Measurements from ENCODE around the gene PRKCSH. TPM values are rescaled to one million over a fixed set of nuclear protein-coding genes. Genes with fewer than 3 reads are reported as not detected.
A peak's percentile ranks its signal among the peaks of the same experiment; 100 is the strongest.
"Not testable (repeated sequence)": the region's sequence is repeated elsewhere in the genome, so short reads cannot be mapped to it uniquely, and the experiment has no call there.

The PRKCSH gene
- polyA plus RNA-seq, 1 of the 3 experiments (the other 2 are of a cell fraction): 502 TPM

DNA sequence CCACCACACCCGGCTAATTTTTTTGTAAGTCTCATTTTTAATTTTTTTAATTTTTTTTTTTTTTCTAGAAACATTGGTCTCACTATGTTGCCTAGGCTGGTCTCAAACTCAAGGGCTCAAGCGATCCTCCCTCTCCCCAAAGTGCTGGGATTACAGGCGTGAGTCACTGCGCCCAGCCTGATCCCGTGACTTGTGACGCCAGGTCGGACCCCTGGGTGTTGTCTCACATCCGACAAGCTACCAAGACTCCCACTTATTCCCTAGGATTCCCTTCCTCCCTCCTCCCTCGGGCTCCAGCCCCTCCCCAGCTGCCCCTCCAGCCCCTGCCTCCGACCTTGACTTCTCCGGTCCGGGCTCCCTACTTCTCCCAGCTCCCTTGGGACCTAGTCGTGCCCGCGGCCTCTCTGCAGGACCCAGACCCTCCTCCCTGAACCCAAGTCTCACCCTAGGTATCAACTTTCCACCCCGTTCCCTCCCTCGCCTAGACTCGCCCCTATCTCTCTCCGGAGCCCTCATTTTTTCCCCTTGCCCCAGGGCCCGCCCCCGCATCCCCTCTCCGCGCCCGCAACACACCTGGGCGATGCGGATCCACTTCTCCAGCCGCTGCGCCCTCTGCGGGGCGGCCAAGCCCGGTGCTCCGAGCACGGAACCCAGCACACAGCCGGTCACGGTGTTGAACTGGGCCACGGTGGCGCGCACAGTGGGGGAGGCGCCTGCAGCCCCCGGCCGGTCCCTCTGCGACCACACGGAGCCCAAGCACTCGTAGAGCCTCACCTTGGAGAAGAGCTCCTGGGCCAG lies 29.4 kb upstream of the PRKCSH start:
- peaks cover under 1% of the 10 kb centered on the region for H3F3A ChIP-seq (replicated peaks; ENCODE audit: insufficient read depth)
- peak; percentile 20 for DNase-seq
- H3K9ac ChIP-seq: no peak overlapping the region
- no peaks in the 10 kb centered on the region for H3K27me3 ChIP-seq (ENCODE audit: insufficient read depth)
- H3K9me2 ChIP-seq: no peaks in the 10 kb centered on the region
- H4K20me1 ChIP-seq (ENCODE audit: insufficient read depth): no peaks in the 10 kb centered on the region
- no peak overlapping the region for H3K27ac ChIP-seq (ENCODE audit: low read depth in 2 of 2, low read length in 1 of 2)
- TF ChIP-seq EZH2phosphoT487 (IDR thresholded peaks at IDR 0.05; ENCODE audit: borderline replicate concordance, low read depth): no peak
- no peak overlapping the region for H3K4me3 ChIP-seq (ENCODE audit: low read depth in 2 of 2, low read length in 1 of 2)
- ChIA-PET CTCF (interaction anchor here (0.6 to 2.2 kb wide), 6 partner anchors 13 to 319 kb away, joined by 3 to 6 read pairs (median 4); partner anchors contain the start of genes EPOR, ODAD3, PRKCSH and RGL3), POLR2A (no interaction called here)
- H3K4me1 ChIP-seq (ENCODE audit: control insufficient read depth in 1 of 2, insufficient read depth in 2 of 2, low read depth in 1 of 2, low read length in 1 of 2): no peaks in the 10 kb centered on the region
- no peaks in the 10 kb centered on the region for H3K36me3 ChIP-seq (replicated peaks in 1 of 2; ENCODE audit: control insufficient read depth in 1 of 2, insufficient read depth in 2 of 2, low read length in 1 of 2)
- H3K4me2 ChIP-seq: no peak overlapping the region
- H3K9me3 ChIP-seq: no peaks in the 10 kb centered on the region
- no peak overlapping the region for H2AFZ ChIP-seq (ENCODE audit: low read depth)
- whole genome bisulfite sequencing (ENCODE audit: low lambda C conversion rate): 96% methylated on average over 38 of the region's 44 CpGs
- H3K79me2 ChIP-seq (ENCODE audit: insufficient read depth): no peaks in the 10 kb centered on the region

DNA sequence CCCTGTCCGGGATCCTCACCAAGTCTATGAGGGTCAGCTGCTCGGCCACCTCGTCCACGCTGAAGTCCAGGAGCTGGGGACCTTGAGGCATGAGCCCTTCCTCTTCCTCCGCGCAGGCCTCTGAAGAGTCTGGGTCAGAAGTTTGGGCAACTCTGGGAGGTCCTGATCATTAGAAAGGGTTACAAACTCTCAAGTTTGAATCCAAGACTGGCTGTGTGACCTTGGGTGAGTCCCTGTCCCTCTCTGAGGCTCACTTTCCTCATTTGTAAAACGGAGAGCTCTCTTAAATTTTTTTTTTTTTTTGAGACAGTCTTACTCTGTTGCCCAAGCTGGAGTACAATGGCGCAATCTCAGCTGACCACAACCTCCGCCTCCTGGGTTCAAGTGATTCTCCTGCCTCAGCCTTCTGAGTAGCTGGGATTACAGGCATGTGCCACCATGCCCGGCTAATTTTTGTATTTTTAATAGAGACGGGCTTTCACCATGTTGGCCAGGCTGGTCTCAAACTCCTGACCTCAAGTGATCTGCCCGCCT lies 28.7 kb upstream of the PRKCSH start:
- H3K9me2 ChIP-seq; H3K27ac ChIP-seq (ENCODE audit: low read depth in 2 of 2, low read length in 1 of 2); H3K4me2 ChIP-seq; POLR2A ChIA-PET; H3K27me3 ChIP-seq (ENCODE audit: insufficient read depth); H3K9ac ChIP-seq; H2AFZ ChIP-seq (ENCODE audit: low read depth); DNase-seq; H3K79me2 ChIP-seq (ENCODE audit: insufficient read depth); H3K4me1 ChIP-seq (ENCODE audit: control insufficient read depth in 1 of 2, insufficient read depth in 2 of 2, low read depth in 1 of 2, low read length in 1 of 2); H3F3A ChIP-seq (replicated peaks; ENCODE audit: insufficient read depth); H3K9me3 ChIP-seq; H3K4me3 ChIP-seq (ENCODE audit: low read depth in 2 of 2, low read length in 1 of 2); H4K20me1 ChIP-seq (ENCODE audit: insufficient read depth); H3K36me3 ChIP-seq (replicated peaks in 1 of 2; ENCODE audit: control insufficient read depth in 1 of 2, insufficient read depth in 2 of 2, low read length in 1 of 2): not testable (repeated sequence)
- CTCF ChIA-PET: interaction anchor here (1.0 to 2.2 kb wide), 6 partner anchors 11 to 39 kb away, joined by 3 to 6 read pairs (median 4); partner anchors contain the start of genes ODAD3, PRKCSH and RGL3
- WGBS (ENCODE audit: low lambda C conversion rate): 94% methylated on average over 9 of the region's 12 CpGs

DNA sequence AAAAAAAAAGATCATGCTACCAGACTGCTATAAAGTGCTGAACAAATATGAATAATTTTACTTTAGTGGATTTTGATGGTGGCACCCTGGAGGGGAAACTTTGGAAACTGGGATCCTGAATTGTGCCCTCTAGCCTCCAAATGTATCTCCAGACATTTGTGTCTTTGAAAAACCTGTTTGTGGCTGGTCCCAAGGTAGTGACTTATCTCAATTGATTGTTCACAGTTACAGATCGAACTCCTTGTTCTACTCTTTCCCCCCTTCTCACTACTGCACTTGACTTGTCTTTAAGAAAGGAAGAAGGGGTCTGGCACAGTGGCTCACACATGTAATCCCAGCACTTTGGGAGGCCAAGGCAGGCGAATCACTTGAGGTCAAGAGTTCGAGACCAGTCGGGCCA lies 26.8 kb upstream of the PRKCSH start:
- no peak for DNase-seq
- Histone ChIP-seq H4K20me1 (ENCODE audit: insufficient read depth) (no peaks in the 10 kb centered on the region), H2AFZ (ENCODE audit: low read depth) (no peak overlapping the region), H3K9me3 (no peaks in the 10 kb centered on the region), H3K4me1 (ENCODE audit: control insufficient read depth in 1 of 2, insufficient read depth in 2 of 2, low read depth in 1 of 2, low read length in 1 of 2) (no peaks in the 10 kb centered on the region), H3K9ac (no peak overlapping the region), H3K4me3 (ENCODE audit: low read depth in 2 of 2, low read length in 1 of 2) (no peak overlapping the region), H3K79me2 (ENCODE audit: insufficient read depth) (no peaks in the 10 kb centered on the region), H3F3A (replicated peaks; ENCODE audit: insufficient read depth) (peaks cover 3% of the 10 kb centered on the region), H3K27ac (ENCODE audit: low read depth in 2 of 2, low read length in 1 of 2) (no peak overlapping the region), H3K4me2 (no peak overlapping the region), H3K27me3 (ENCODE audit: insufficient read depth) (no peaks in the 10 kb centered on the region), H3K36me3 (replicated peaks in 1 of 2; ENCODE audit: control insufficient read depth in 1 of 2, insufficient read depth in 2 of 2, low read length in 1 of 2) (no peaks in the 10 kb centered on the region), H3K9me2 (no peaks in the 10 kb centered on the region)
- 93% methylated on average over 3 of the region's 4 CpGs for WGBS (ENCODE audit: low lambda C conversion rate)
- POLR2A ChIA-PET: no interaction called here
- TF ChIP-seq FOXJ3 (CRISPR knock-in tag; IDR thresholded peaks at IDR 0.05) (no peak), ELF1 (IDR thresholded peaks at IDR 0.05) (no peak), TCF12 (IDR thresholded peaks at IDR 0.05) (no peak), EZH2phosphoT487 (IDR thresholded peaks at IDR 0.05; ENCODE audit: borderline replicate concordance, low read depth) (no peak), GABPA (IDR thresholded peaks at IDR 0.05; ENCODE audit: low read depth) (no peak)
- TF ChIP-seq, protein P1, sequence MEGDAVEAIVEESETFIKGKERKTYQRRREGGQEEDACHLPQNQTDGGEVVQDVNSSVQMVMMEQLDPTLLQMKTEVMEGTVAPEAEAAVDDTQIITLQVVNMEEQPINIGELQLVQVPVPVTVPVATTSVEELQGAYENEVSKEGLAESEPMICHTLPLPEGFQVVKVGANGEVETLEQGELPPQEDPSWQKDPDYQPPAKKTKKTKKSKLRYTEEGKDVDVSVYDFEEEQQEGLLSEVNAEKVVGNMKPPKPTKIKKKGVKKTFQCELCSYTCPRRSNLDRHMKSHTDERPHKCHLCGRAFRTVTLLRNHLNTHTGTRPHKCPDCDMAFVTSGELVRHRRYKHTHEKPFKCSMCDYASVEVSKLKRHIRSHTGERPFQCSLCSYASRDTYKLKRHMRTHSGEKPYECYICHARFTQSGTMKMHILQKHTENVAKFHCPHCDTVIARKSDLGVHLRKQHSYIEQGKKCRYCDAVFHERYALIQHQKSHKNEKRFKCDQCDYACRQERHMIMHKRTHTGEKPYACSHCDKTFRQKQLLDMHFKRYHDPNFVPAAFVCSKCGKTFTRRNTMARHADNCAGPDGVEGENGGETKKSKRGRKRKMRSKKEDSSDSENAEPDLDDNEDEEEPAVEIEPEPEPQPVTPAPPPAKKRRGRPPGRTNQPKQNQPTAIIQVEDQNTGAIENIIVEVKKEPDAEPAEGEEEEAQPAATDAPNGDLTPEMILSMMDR (IDR thresholded peaks at IDR 0.05): no peak
- CTCF ChIA-PET: interaction anchor here (0.7 kb wide), 1 partner anchor 467 kb away, joined by 3 read pairs; no protein-coding TSS in a partner anchor

Measured in SK-N-SH (cell line).